ENCODE results near the gene LRRC55.

- TF ChIP-seq, protein P1, sequence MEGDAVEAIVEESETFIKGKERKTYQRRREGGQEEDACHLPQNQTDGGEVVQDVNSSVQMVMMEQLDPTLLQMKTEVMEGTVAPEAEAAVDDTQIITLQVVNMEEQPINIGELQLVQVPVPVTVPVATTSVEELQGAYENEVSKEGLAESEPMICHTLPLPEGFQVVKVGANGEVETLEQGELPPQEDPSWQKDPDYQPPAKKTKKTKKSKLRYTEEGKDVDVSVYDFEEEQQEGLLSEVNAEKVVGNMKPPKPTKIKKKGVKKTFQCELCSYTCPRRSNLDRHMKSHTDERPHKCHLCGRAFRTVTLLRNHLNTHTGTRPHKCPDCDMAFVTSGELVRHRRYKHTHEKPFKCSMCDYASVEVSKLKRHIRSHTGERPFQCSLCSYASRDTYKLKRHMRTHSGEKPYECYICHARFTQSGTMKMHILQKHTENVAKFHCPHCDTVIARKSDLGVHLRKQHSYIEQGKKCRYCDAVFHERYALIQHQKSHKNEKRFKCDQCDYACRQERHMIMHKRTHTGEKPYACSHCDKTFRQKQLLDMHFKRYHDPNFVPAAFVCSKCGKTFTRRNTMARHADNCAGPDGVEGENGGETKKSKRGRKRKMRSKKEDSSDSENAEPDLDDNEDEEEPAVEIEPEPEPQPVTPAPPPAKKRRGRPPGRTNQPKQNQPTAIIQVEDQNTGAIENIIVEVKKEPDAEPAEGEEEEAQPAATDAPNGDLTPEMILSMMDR (IDR thresholded peaks at IDR 0.05; ENCODE audit: poor library complexity) = no peak
- TF ChIP-seq EZH2 (IDR thresholded peaks at IDR 0.05; ENCODE audit: borderline replicate concordance) (no peak), EZH2phosphoT487 (IDR thresholded peaks at IDR 0.05; ENCODE audit: low read depth, severe bottlenecking, unreplicated experiment) (no peak)
These were observed 23.6 kb upstream of the LRRC55 start for GRCh38 chr11:57158180-57158579.

Data from hepatocyte (in vitro differentiated cells).